ENCODE data around the gene TTC19.

GRCh38 chr17:15955793-15956541 is 43.7 kb upstream of the TTC19 start:
- TF ChIP-seq MAX (IDR thresholded peaks at IDR 0.05): no peak
- TF ChIP-seq CTCF (IDR thresholded peaks at IDR 0.05; ENCODE audit: low read depth, low read length, missing input control): no peak

All from liver (tissue), 2 donors.